ACC112 (cell line): ENCODE data around the gene TNRC18.

Experiments used
- H2AFZ ChIP-seq: fragments of 200-600 bp; sonication (generic); one replicate; pipeline ENCODE4 v1.6.0; 2017; ENCODE audit warnings: antibody characterized with exemption, low read length; ENCODE audit not compliant: unreplicated experiment
- H3K27ac ChIP-seq: fragments of 200-600 bp; sonication (generic); 2 replicates; pipeline ENCODE4 v1.5.1; 2014; ENCODE audit warnings: low read depth, mild to moderate bottlenecking, antibody characterized with exemption, low read length, moderate library complexity
- H3K27me3 ChIP-seq: fragments of 200-600 bp; sonication (generic); 2 replicates; pipeline ENCODE4 v1.6.1; 2014; ENCODE audit warnings: mild to moderate bottlenecking, antibody characterized with exemption, low read length, moderate library complexity, mixed read lengths; ENCODE audit not compliant: insufficient read depth
- H3K36me3 ChIP-seq: fragments of 200-600 bp; sonication (generic); 2 replicates; pipeline ENCODE4 v1.6.1; 2016; ENCODE audit warnings: mild to moderate bottlenecking, antibody characterized with exemption, low read length, moderate library complexity, mixed read lengths; ENCODE audit not compliant: insufficient read depth
- H3K4me1 ChIP-seq: fragments of 200-600 bp; sonication (generic); one replicate; pipeline ENCODE4 v1.6.1; 2016; ENCODE audit warnings: low read length, mixed read lengths; ENCODE audit not compliant: insufficient read depth, unreplicated experiment, control insufficient read depth
- H3K4me3 ChIP-seq: fragments of 200-600 bp; sonication (generic); 2 replicates; pipeline ENCODE4 v1.5.1; 2014; ENCODE audit warnings: mild to moderate bottlenecking, low read depth, low read length
- H3K79me2 ChIP-seq: fragments of 200-600 bp; sonication (generic); one replicate; pipeline ENCODE4 v1.6.0; 2016; ENCODE audit warnings: low read length; ENCODE audit not compliant: control insufficient read depth, unreplicated experiment, insufficient read depth

The TNRC18 gene

DNA sequence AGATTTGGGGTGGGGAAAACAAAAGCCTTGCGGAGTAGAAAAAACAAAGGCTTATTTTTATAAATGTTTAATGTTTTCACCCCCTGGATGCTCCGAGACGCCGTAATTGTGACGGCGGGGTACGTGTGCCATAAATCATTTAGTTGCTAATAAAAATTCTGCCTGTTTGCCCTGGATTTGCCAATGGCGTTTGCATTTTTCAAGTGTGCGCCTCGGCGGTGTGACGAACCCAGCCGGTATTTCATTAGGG is 2.5 kb upstream of the TNRC18 start:
- Histone ChIP-seq H3K79me2 (peaks cover 73% of the 10 kb centered on the region), H3K4me1 (peaks cover 7% of the 10 kb centered on the region), H2AFZ (peak overlapping the region; percentile 15), H3K27me3 (no peaks in the 10 kb centered on the region), H3K27ac (peak overlapping the region; percentile 87), H3K4me3 (peak overlapping the region; percentile 86), H3K36me3 (no peaks in the 10 kb centered on the region)

DNA sequence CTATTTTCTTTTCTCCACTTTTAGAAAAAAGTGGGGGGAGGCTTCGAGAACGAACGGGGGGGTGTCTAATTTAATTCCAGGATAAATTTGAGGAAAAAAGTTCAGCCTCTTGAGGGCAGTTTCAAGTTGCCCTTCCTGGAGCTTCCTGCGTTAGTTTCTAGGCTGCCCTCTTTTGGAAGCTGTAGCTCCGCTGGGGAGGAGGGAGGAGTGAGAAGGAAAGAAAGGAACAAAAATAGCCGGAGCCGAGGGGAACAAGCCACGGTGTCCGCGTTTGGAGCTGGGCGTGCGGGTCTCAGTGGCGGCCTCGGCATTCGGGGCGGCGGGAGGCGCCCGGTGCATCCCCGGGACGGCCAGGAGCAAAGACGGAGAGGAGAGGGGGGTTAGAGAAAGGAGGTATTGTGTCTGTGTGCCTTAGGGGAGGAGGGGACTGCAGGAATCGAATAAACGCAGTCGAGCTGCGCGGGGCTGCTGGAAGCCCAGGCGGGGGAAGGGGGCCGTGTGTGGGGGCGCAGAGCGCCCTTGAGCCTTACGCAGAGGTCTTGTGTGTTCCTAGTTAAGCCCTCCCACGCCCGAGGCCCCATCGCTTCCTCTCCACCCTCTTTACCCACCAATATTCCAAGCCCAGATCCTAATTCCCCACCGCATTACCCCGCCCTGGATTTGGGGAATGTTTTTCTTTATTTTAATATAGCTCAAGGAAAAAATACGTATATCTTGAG is 2.0 kb upstream of the TNRC18 start:
- Histone ChIP-seq H3K4me1 (peaks cover 7% of the 10 kb centered on the region), H2AFZ (peak overlapping the region; percentile 15), H3K36me3 (no peaks in the 10 kb centered on the region), H3K4me3 (peak overlapping the region; percentile 86), H3K27ac (peak overlapping the region; percentile 87), H3K79me2 (peaks cover 77% of the 10 kb centered on the region), H3K27me3 (no peaks in the 10 kb centered on the region)

DNA sequence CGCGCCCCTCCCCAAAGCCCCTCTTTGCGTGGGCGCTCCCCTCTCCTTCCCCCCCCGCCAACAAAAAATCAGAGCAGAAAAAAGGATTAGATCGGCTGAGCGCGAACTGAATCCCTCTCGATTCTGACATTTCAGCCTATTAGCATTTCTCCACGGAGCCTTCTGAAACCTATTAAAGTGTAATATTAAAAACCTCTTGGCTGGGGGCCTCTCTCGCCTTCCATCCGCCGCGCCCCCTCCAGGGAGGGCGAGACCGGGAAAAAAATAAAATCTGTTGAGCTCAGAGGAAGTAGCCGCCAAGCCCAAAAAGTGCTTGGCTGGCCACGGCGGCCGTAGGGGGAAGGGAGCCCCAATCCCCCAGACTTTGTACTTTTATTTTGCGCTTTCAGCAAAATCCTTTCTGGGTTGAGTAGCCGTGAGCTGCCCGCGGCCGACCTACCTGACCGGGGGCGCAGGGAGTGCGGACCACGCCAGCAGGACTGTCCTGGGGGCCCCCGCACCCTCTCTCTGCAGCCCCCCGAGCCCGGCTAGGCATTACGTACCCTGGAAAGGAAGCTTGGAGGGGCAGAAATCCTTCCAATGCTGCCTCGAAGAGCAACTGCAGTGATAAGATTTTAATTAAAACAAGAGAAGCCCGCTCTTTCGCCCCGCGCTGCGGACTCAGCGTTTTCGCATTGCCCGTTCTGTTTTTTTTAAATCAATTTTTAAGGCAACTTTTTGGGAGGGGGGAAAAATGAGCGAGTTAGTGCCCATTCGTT is 1.3 kb upstream of the TNRC18 start:
- Histone ChIP-seq H3K4me3 (peak overlapping the region; percentile 86), H3K36me3 (no peaks in the 10 kb centered on the region), H3K27me3 (no peaks in the 10 kb centered on the region), H3K27ac (peak overlapping the region; percentile 87), H2AFZ (peak overlapping the region; percentile 85), H3K79me2 (peaks cover 77% of the 10 kb centered on the region), H3K4me1 (peaks cover under 1% of the 10 kb centered on the region)

DNA sequence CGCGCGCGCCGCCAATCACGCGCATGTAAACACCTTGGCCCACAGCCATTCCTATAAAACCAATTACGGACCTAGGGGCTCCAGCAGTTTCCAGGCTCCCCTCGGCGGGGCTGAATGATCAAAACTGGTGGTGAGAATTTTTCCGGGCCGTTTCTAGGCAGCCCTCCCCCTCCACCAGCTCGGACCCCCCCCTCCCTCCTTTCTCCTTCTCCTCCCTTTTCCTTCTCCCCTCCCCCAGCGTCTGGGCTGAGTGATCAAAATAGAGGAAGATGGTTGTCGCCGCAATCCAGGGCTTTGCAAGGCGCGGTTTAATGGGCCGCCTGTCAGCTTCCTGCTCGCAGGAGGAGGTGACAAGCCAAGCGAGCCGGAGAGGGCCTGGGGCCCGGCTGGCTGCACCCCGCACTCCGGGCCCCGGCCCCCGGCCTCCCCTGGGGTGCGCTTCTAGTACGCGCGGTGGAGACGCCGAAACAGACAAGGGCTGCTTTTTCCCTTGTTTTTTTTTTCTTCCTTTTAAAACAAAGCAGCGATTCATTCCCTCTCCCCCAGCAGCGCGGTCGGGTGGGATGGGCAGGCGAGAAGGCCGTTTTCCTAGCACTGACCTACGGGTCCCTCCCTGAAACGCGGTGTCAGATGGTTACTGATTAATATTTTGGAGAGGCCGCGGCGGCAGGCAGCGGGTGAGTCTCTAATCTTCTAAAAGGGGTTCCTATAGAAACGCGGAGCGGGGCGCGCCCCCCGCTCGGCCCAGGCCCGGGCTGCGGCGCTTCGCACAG is 528 bp upstream of the TNRC18 start:
- Histone ChIP-seq H2AFZ (peak overlapping the region; percentile 85), H3K4me1 (peaks cover 3% of the 10 kb centered on the region), H3K36me3 (no peaks in the 10 kb centered on the region), H3K27me3 (no peaks in the 10 kb centered on the region), H3K27ac (peak overlapping the region; percentile 87), H3K79me2 (peaks cover 78% of the 10 kb centered on the region), H3K4me3 (peak overlapping the region; percentile 86)

DNA sequence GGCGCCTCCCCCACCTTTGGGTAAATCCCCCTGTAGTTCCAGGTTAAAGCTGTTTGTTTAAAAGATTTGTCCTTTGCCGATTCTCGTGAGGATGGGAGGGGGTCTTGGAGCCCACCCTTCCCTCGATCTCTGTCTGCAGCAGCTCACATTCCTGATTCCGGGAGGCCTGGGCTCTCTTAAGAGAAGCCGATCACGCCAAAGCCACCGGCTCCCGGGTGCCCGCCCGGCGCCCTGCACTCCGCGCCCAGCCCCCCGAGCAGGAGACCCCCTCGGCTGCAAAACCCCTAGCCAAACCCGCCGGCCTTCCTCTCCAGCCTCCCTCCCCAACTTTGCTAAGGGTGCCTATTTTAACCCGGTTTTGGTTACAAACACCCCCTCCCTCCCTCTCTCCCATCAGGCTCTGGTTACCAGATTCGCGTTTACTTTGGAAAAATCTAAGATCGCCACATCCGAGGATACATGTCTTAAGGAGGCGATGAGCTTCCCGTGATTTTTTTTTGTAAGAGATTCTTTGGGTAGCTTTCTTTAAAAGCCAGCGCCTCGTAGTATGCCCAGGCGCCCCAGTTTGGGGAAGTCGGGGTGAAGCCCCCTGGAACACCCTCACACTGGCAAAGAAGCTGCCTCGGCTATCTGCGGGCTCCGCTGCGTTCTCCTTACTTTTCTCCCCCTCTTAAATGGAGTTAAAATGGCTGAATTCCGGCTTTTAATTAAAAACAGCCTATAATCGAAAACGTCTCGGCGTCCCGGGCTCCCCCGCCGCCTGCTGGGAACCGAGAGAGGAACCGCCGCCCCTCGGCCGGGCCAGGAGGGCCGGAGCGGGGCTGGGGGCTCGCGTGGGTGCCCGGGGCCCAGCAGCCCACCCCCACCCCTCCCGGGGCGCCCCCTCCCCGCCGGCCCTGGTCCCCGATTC is 983 bp downstream of the TNRC18 start:
- Histone ChIP-seq H3K4me1 (peaks cover 17% of the 10 kb centered on the region), H3K36me3 (no peaks in the 10 kb centered on the region), H2AFZ (peak overlapping the region; percentile 38), H3K4me3 (peak overlapping the region; percentile 85), H3K27ac (peak overlapping the region; percentile 90), H3K79me2 (peaks cover 87% of the 10 kb centered on the region), H3K27me3 (no peaks in the 10 kb centered on the region)

DNA sequence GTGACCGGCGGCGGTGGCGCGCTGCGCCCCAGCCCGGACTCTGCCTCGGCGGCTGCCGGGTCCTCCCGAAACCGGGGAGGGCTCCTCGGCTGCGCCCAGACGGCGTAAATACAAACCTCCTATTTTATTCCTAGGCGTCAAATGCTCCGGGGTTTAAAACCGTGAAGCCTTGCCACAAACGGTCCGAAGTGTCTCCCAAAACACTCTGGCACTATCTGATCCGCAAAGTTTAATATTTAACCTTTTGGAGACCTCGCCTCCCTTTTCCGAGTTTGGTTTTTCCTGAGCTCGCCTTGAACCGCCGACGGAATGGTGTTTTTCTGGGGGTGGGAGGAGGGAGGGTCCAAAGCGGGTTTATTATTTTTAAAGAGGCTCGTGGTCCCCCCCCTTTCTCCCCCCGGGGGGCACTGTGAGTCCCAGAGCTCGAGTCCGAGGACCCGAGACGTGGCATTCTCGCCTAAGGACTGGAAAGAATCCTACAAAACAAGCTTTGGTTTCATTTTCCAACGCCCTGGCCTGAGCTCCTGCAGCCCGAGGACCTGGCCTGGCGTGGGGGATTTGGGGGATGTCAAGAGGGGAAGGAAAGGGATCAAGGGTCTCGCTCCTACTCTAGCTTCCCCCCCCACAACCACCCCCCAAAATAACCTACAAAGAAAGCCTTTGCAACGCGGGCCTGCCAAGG is 1.8 kb downstream of the TNRC18 start:
- Histone ChIP-seq H3K4me1 (peaks cover 23% of the 10 kb centered on the region), H3K27me3 (no peaks in the 10 kb centered on the region), H3K27ac (peak overlapping the region; percentile 90), H3K79me2 (peaks cover 88% of the 10 kb centered on the region), H2AFZ (no peak overlapping the region), H3K4me3 (peak overlapping the region; percentile 85), H3K36me3 (no peaks in the 10 kb centered on the region)

DNA sequence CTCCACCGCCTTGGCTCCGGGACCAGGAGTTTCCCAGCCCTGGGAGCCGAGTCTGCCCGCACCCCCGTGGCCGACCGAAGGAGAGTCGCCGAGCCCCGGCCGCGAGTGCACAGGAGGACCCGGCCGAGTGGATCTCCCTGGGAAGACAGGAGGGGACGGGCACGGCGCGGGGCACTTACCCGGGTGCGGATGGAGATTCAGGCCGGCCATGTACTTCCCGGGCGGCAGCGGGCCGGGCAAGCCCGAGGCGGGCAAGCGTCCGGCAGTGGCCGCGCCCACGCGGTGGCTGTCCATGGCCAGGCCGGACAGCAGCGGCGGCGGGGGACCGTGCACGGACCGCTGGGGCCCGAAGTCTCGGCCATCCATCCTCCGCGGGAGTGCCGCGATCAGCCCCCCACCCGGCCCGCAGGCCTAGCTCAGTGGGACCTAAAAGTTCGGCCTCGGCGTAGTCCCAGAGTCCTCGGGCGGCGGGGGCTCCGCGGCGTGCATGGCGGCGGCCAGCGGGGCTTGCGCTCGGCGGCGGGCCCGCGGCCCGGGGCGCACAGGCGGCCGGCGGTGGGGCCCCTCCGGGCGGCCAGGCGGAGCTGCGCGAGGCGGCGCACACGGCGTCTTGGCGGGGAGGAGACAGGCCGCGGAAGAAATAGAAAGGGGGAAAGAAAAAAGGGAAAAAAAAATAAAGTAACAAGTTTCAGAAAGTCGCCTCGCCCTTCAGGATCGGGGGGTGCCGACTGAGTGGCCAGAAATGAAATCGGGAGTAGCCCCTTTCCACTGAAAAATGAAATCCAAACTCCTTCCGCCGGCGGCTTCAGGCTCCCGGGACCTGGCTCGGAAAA is 2.5 kb downstream of the TNRC18 start:
- peak overlapping the region; percentile 85 for H3K4me3 ChIP-seq
- peaks cover 23% of the 10 kb centered on the region for H3K4me1 ChIP-seq
- no peaks in the 10 kb centered on the region for H3K36me3 ChIP-seq
- peak overlapping the region; percentile 90 for H3K27ac ChIP-seq
- peaks cover 88% of the 10 kb centered on the region for H3K79me2 ChIP-seq
- no peak overlapping the region for H2AFZ ChIP-seq
- H3K27me3 ChIP-seq = no peaks in the 10 kb centered on the region

DNA sequence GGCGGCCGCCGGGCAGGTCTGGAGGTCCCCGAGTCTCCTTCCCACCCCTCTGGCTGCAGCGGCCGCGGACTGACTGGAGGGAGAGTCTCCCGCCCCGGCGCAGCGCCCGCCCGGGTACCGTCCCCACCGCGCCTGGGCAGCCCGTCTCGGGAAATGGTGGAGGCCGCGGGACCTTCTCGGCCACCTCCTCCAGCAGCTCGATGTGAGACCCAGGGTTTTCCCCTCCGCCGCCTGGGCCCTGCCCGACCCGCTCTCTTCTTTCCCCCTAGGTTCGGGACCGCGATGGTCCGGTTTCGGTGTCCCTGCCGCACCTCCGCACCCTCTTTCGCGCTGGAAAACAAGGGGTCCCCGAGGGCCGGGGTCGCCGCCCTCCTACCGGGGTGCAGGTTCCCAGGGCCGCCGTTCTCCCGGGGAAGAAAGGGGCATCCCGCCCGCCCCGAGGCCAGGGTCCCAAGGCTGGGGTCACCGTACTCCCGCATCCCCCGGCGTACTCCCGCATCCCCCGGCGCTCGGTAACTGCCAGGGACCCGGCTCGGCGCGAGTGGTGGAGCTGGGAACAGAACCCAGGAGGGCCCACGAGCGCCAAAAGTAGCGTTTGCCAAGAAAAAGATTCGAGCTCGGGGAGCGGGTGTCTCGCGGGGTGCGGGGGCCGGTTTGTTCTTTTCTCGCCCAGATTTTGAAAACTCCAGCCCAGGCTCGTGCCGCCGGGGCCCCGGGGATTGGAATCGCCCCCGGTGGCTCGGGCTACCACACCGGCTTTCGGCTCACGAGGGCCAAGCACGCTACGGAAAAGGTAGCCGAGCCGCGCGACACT is 3.4 kb downstream of the TNRC18 start:
- H3K4me3 ChIP-seq = peak overlapping the region; percentile 85
- H3K79me2 ChIP-seq = peaks cover 89% of the 10 kb centered on the region
- H2AFZ ChIP-seq = no peak overlapping the region
- H3K27ac ChIP-seq = peak overlapping the region; percentile 34; the same call in 1 of the 2 replicates
- peaks cover 23% of the 10 kb centered on the region for H3K4me1 ChIP-seq
- H3K27me3 ChIP-seq = no peaks in the 10 kb centered on the region
- H3K36me3 ChIP-seq = no peaks in the 10 kb centered on the region
